ENCODE data around the gene ARFGAP1.
"Not testable (repeated sequence)": the region's sequence is repeated elsewhere in the genome, so short reads cannot be mapped to it uniquely, and the experiment has no call there.

Gene ARFGAP1

GRCh38 chr20:63298731-63299312 lies 26.2 kb downstream of the ARFGAP1 start:
- Histone ChIP-seq H3K36me3 (no peaks in the 10 kb centered on the region), H3K4me1 (no peaks in the 10 kb centered on the region), H3K4me3 (ENCODE audit: low read depth, low read length) (no peak overlapping the region), H3K27me3 (peaks cover 21% of the 10 kb centered on the region), H3K9me3 (no peaks in the 10 kb centered on the region)
- no peak for DNase-seq
- TF ChIP-seq CTCF (IDR thresholded peaks at IDR 0.05; ENCODE audit: low read depth, low read length): no peak

GRCh38 chr20:63301671-63302070 lies 29.1 kb downstream of the ARFGAP1 start:
- Histone ChIP-seq H3K9me3 (no peaks in the 10 kb centered on the region), H3K4me1 (no peaks in the 10 kb centered on the region), H3K4me3 (ENCODE audit: low read depth, low read length) (no peak overlapping the region), H3K36me3 (no peaks in the 10 kb centered on the region), H3K27me3 (peaks cover 28% of the 10 kb centered on the region)
- TF ChIP-seq CTCF (IDR thresholded peaks at IDR 0.05; ENCODE audit: low read depth, low read length): no peak
- DNase-seq: no peak

GRCh38 chr20:63303095-63303666 lies 30.6 kb downstream of the ARFGAP1 start:
- no peak for TF ChIP-seq CTCF (IDR thresholded peaks at IDR 0.05; ENCODE audit: low read depth, low read length)
- Histone ChIP-seq H3K4me3 (ENCODE audit: low read depth, low read length) (no peak overlapping the region), H3K36me3 (no peaks in the 10 kb centered on the region), H3K27me3 (peaks cover 31% of the 10 kb centered on the region), H3K4me1 (no peaks in the 10 kb centered on the region), H3K9me3 (no peaks in the 10 kb centered on the region)
- DNase-seq: no peak

- DNase-seq: no peak
- Histone ChIP-seq H3K9me3 (no peaks in the 10 kb centered on the region), H3K4me3 (ENCODE audit: low read depth, low read length) (no peak overlapping the region), H3K36me3 (no peaks in the 10 kb centered on the region), H3K4me1 (no peaks in the 10 kb centered on the region), H3K27me3 (peaks cover 21% of the 10 kb centered on the region)
- no peak for TF ChIP-seq CTCF (IDR thresholded peaks at IDR 0.05; ENCODE audit: low read depth, low read length)
Observed at GRCh38 chr20:63305393-63305792, 32.8 kb downstream of the ARFGAP1 start.

- not testable (repeated sequence) for DNase-seq; H3K4me3 ChIP-seq (ENCODE audit: low read depth, low read length); H3K36me3 ChIP-seq; H3K9me3 ChIP-seq; H3K4me1 ChIP-seq
- H3K27me3 ChIP-seq: peaks cover 14% of the 10 kb centered on the region
Observed at GRCh38 chr20:63305933-63306672, 33.5 kb downstream of the ARFGAP1 start.

- Histone ChIP-seq H3K27me3 (peaks cover 13% of the 10 kb centered on the region), H3K4me1 (no peaks in the 10 kb centered on the region), H3K4me3 (ENCODE audit: low read depth, low read length) (no peak overlapping the region), H3K9me3 (no peaks in the 10 kb centered on the region), H3K36me3 (no peaks in the 10 kb centered on the region)
- no peak for TF ChIP-seq CTCF (IDR thresholded peaks at IDR 0.05; ENCODE audit: low read depth, low read length)
- no peak for DNase-seq
Observed at GRCh38 chr20:63306673-63307537, 34.3 kb downstream of the ARFGAP1 start.

All from BE2C (cell line).